Measurements from ENCODE around the gene ISM1.

Gene ISM1

GRCh38 chr20:13301596-13301995, 80.5 kb downstream of the ISM1 start:
- no peak overlapping the region for H3K4me3 ChIP-seq (ENCODE audit: low read depth, low read length)
- TF ChIP-seq CTCF (IDR thresholded peaks at IDR 0.05; ENCODE audit: low read depth, low read length) = no peak

GRCh38 chr20:13302647-13303450, 81.8 kb downstream of the ISM1 start:
- peak; percentile 22; the same call in 1 of the 2 replicates for TF ChIP-seq CTCF (IDR thresholded peaks at IDR 0.05; ENCODE audit: low read depth, low read length)

GRCh38 chr20:13305284-13305683, 84.2 kb downstream of the ISM1 start:
- no peak for TF ChIP-seq CTCF (IDR thresholded peaks at IDR 0.05; ENCODE audit: low read depth, low read length)
- H3K4me3 ChIP-seq (ENCODE audit: low read depth, low read length) = no peak overlapping the region

More at GRCh38 chr20:13302647-13303450, 81.8 kb downstream of the ISM1 start:
- H3K4me3 ChIP-seq (ENCODE audit: low read depth, low read length) = no peak overlapping the region

- H3K4me3 ChIP-seq (ENCODE audit: low read depth, low read length) = no peak overlapping the region
- TF ChIP-seq CTCF (IDR thresholded peaks at IDR 0.05; ENCODE audit: low read depth, low read length) = no peak
Measured at GRCh38 chr20:13307562-13308163, 86.6 kb downstream of the ISM1 start.

GRCh38 chr20:13312300-13312699, 91.2 kb downstream of the ISM1 start:
- no peak for TF ChIP-seq CTCF (IDR thresholded peaks at IDR 0.05; ENCODE audit: low read depth, low read length)
- no peak overlapping the region for H3K4me3 ChIP-seq (ENCODE audit: low read depth, low read length)

- H3K4me3 ChIP-seq (ENCODE audit: low read depth, low read length) = no peak overlapping the region
- TF ChIP-seq CTCF (IDR thresholded peaks at IDR 0.05; ENCODE audit: low read depth, low read length) = no peak
Measured at GRCh38 chr20:13313201-13313600, 92.1 kb downstream of the ISM1 start.

GRCh38 chr20:13317439-13317838, 96.4 kb downstream of the ISM1 start:
- H3K4me3 ChIP-seq (ENCODE audit: low read depth, low read length) = no peak overlapping the region
- no peak for TF ChIP-seq CTCF (IDR thresholded peaks at IDR 0.05; ENCODE audit: low read depth, low read length)

Measured in WI38 (cell line).